GM18870 (cell line): ENCODE data around the gene ZIC2.

ENCODE experiments used
- ATAC-seq: cut with Tn5 transposase; IDR thresholded peaks from one replicate; pipeline ENCODE4 v1.9.1; 2021; ENCODE audit warnings: moderate library complexity; ENCODE audit not compliant: unreplicated experiment

ZIC2 gene

GRCh38 chr13:99985886-99986527 is 4.4 kb downstream of the ZIC2 start:
- no peak for ATAC-seq

- ATAC-seq: no peak
Measured at GRCh38 chr13:99986741-99987140, 5.2 kb downstream of the ZIC2 start.

- ATAC-seq: no peak
Measured at GRCh38 chr13:99987154-99988019, 5.8 kb downstream of the ZIC2 start.

- ATAC-seq: no peak
Measured at GRCh38 chr13:99988529-99989275, 7.1 kb downstream of the ZIC2 start.

- no peak for ATAC-seq
Measured at GRCh38 chr13:99989276-99990125, 7.9 kb downstream of the ZIC2 start.

GRCh38 chr13:99990126-99990977 is 8.8 kb downstream of the ZIC2 start:
- ATAC-seq: no peak

- ATAC-seq: no peak
Measured at GRCh38 chr13:99991013-99991827, 9.6 kb downstream of the ZIC2 start.

- no peak for ATAC-seq
Measured at GRCh38 chr13:99991828-99992775, 10.5 kb downstream of the ZIC2 start.

- ATAC-seq: no peak
Measured at GRCh38 chr13:99992949-99993351, 11.4 kb downstream of the ZIC2 start.

- ATAC-seq: no peak
Measured at GRCh38 chr13:99993660-99994637, 12.4 kb downstream of the ZIC2 start.

- no peak for ATAC-seq
Measured at GRCh38 chr13:99994638-99995020, 13.0 kb downstream of the ZIC2 start.

- no peak for ATAC-seq
Measured at GRCh38 chr13:99995104-99995588, 13.6 kb downstream of the ZIC2 start.

GRCh38 chr13:99995589-99996380 is 14.2 kb downstream of the ZIC2 start:
- no peak for ATAC-seq

GRCh38 chr13:99996381-99996973 is 14.9 kb downstream of the ZIC2 start:
- no peak for ATAC-seq

GRCh38 chr13:99997702-99998214 is 16.2 kb downstream of the ZIC2 start:
- no peak for ATAC-seq
